Panc1 (cell line): ENCODE measurements around the gene NCKAP5L. TPM values are rescaled to one million over a fixed set of nuclear protein-coding genes. Genes with fewer than 3 reads are reported as not detected.
A peak's percentile ranks its signal among the peaks of the same experiment; 100 is the strongest.

Experiments
- ATAC-seq: fragments of 200-7000 bp; cut with Tn5 transposase; 2 replicates; pipeline ENCODE4 v1.9.1; 2020; ENCODE audit warnings: mild to moderate bottlenecking, moderate library complexity
- BruUV-seq: library from RNA; stranded (reverse); fragments of 400-500 nt; replicated peaks from 2 replicates; lab custom pipeline; 2021; lab: Mats Ljungman, UMichigan
- CTCF ChIA-PET: fragments of 300-600 bp; sonication (Branson Sonifier 250); formaldehyde crosslinking; loops from one replicate; lab custom pipeline; 2022; ENCODE audit warnings: antibody characterized with exemption; lab: Charles Lee
- POLR2A ChIA-PET: fragments of 300-600 bp; sonication (Branson Sonifier 250); formaldehyde crosslinking; loops from one replicate; lab custom pipeline; 2022; ENCODE audit warnings: antibody characterized with exemption; lab: Charles Lee
- DNase-seq: peaks from one replicate; pipeline ENCODE4 v3.0.0-alpha.2; 2010; ENCODE audit warnings: low read depth, low spot score
- H3K27ac ChIP-seq: 2 replicates; pipeline ENCODE4 v1.5.1; 2011; ENCODE audit warnings: mild to moderate bottlenecking, low read length, inconsistent platforms
- H3K27me3 ChIP-seq: fragments of 200-500 bp; sonication (Bioruptor generic); 2 replicates; pipeline ENCODE4 v1.6.0; 2014; ENCODE audit warnings: low read length, inconsistent platforms; ENCODE audit not compliant: control insufficient read depth, insufficient read depth
- H3K36me3 ChIP-seq: fragments of 200-500 bp; sonication (Bioruptor generic); 2 replicates; pipeline ENCODE4 v1.5.1; 2014; ENCODE audit warnings: inconsistent platforms, mild to moderate bottlenecking, low read length, moderate library complexity; ENCODE audit not compliant: control insufficient read depth, insufficient read depth
- H3K4me1 ChIP-seq: 2 replicates; pipeline ENCODE4 v1.5.1; 2011; ENCODE audit warnings: inconsistent platforms, mild to moderate bottlenecking, low read length, moderate library complexity; ENCODE audit not compliant: control insufficient read depth, insufficient read depth
- H3K4me3 ChIP-seq, 2 experiments: 2 replicates each; pipeline ENCODE4 v1.5.1; 2011 to 2012; ENCODE audit warnings: low read depth in 2 of 2, low read length in 2 of 2, mild to moderate bottlenecking in 2 of 2, inconsistent platforms in 1 of 2, moderate library complexity in 1 of 2
- H3K9me3 ChIP-seq: fragments of 200-500 bp; sonication (Bioruptor generic); 2 replicates; pipeline ENCODE4 v1.5.1; 2014; ENCODE audit warnings: low read depth, mild to moderate bottlenecking, inconsistent platforms, low read length, moderate library complexity; ENCODE audit not compliant: control insufficient read depth, insufficient read depth
- POLR2AphosphoS5 ChIP-seq: IDR thresholded peaks from 2 replicates; pipeline ENCODE4 v1.6.1; 2012; ENCODE audit warnings: mild to moderate bottlenecking, low read depth, low read length, moderate library complexity
- SIN3A ChIP-seq: IDR thresholded peaks from 2 replicates; pipeline ENCODE4 v1.6.1; 2012; ENCODE audit warnings: low read depth, mild to moderate bottlenecking, low read length, moderate library complexity, borderline replicate concordance; ENCODE audit not compliant: insufficient read depth
- TCF7L2 ChIP-seq: IDR thresholded peaks from 2 replicates; pipeline ENCODE4 v1.6.1; 2011; ENCODE audit warnings: mild to moderate bottlenecking, low read depth, low read length, inconsistent platforms
- in situ Hi-C: cut with HindIII; loops from 2 replicates; pipeline ENCODE4 v1.10.0; 2016; ENCODE audit warnings: low sequenced_read_pairs, low pct_unique_long_range_greater_than_20kb
- intact Hi-C: fragments of 100-400 bp; cut with micrococcal nuclease; formaldehyde crosslinking; loops from one replicate; pipeline ENCODE4 v1.10.0; 2022; ENCODE audit not compliant: unreplicated experiment
- total RNA-seq: library from RNA; stranded (reverse); gene quantifications from one replicate; pipeline ENCODE4 v1.2.1, GENCODE V29; 2021; ENCODE audit not compliant: unreplicated experiment
- TF ChIP-seq, protein P1 (sequence below): fragments of 450-650 bp; IDR thresholded peaks from 2 replicates; pipeline ENCODE4 v1.5.1; 2017; ENCODE audit warnings: mild to moderate bottlenecking
- TF ChIP-seq, protein P2 (sequence below), 2 experiments: IDR thresholded peaks; 2 replicates each; pipeline ENCODE4 v1.6.1; 2011 to 2012; ENCODE audit warnings: low read depth in 2 of 2, control low read depth in 1 of 2, low read length in 1 of 2, mild to moderate bottlenecking in 1 of 2, moderate library complexity in 1 of 2; ENCODE audit not compliant: insufficient read depth in 1 of 2

Gene NCKAP5L
- total RNA-seq, 1 experiment from 2014 or later = 17.3 TPM

DNA sequence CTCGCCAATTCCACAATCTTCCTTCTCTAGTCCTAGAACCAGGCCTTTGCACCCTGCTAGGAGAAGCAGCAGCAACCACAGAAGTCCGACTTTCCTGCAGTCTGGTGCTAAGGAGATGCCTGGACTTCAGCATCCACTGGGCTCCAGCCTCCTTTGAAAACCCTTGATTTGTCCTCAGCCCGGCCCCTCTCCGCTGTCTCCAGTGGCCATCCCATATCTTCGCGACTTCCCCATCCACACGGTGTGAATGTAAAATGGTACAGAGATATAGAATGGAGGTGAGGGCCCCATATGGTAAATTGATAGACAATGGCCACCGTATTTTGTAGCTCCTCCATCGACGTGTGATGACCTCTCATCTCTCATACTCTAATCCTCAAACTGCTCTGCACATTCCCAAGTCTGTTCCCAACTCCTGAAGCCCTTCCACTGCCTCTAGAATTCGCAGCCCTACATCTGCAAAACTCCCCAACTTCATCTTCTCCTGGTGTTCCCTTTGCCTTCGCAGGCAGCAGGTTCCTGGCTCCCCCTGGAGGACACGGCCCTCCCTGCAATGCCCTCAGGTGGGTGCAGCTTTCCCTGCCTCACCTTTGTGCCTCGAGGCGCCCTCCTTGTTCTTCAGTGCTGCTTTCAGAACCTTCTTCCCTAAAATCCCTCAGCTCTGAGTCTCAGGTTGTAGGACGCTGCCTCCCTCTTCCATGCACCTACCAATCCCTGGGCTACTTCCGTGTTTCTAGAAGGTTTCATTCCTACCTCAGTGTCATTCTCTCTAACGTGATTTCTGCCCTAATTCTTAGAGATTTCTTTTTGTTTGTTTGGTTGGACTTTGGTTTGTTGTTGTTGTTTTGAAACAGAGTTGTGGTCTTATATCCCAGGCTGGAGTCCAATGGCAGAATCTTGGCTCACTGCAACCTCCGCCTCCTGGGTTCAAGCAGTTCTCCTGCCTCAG lies 50.1 kb downstream of the NCKAP5L start:
- Histone ChIP-seq H3K36me3 (no peaks in the 10 kb centered on the region), H3K4me1 (no peaks in the 10 kb centered on the region; the same call in 1 of the 2 replicates), H3K27ac (no peak overlapping the region), H3K9me3 (no peaks in the 10 kb centered on the region), H3K4me3 (no peak overlapping the region), H3K27me3 (no peaks in the 10 kb centered on the region)
- TF ChIP-seq POLR2AphosphoS5 (no peak), SIN3A (no peak), TCF7L2 (no peak)
- TF ChIP-seq, protein P1, sequence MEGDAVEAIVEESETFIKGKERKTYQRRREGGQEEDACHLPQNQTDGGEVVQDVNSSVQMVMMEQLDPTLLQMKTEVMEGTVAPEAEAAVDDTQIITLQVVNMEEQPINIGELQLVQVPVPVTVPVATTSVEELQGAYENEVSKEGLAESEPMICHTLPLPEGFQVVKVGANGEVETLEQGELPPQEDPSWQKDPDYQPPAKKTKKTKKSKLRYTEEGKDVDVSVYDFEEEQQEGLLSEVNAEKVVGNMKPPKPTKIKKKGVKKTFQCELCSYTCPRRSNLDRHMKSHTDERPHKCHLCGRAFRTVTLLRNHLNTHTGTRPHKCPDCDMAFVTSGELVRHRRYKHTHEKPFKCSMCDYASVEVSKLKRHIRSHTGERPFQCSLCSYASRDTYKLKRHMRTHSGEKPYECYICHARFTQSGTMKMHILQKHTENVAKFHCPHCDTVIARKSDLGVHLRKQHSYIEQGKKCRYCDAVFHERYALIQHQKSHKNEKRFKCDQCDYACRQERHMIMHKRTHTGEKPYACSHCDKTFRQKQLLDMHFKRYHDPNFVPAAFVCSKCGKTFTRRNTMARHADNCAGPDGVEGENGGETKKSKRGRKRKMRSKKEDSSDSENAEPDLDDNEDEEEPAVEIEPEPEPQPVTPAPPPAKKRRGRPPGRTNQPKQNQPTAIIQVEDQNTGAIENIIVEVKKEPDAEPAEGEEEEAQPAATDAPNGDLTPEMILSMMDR = peak; percentile 95
- TF ChIP-seq, protein P2, sequence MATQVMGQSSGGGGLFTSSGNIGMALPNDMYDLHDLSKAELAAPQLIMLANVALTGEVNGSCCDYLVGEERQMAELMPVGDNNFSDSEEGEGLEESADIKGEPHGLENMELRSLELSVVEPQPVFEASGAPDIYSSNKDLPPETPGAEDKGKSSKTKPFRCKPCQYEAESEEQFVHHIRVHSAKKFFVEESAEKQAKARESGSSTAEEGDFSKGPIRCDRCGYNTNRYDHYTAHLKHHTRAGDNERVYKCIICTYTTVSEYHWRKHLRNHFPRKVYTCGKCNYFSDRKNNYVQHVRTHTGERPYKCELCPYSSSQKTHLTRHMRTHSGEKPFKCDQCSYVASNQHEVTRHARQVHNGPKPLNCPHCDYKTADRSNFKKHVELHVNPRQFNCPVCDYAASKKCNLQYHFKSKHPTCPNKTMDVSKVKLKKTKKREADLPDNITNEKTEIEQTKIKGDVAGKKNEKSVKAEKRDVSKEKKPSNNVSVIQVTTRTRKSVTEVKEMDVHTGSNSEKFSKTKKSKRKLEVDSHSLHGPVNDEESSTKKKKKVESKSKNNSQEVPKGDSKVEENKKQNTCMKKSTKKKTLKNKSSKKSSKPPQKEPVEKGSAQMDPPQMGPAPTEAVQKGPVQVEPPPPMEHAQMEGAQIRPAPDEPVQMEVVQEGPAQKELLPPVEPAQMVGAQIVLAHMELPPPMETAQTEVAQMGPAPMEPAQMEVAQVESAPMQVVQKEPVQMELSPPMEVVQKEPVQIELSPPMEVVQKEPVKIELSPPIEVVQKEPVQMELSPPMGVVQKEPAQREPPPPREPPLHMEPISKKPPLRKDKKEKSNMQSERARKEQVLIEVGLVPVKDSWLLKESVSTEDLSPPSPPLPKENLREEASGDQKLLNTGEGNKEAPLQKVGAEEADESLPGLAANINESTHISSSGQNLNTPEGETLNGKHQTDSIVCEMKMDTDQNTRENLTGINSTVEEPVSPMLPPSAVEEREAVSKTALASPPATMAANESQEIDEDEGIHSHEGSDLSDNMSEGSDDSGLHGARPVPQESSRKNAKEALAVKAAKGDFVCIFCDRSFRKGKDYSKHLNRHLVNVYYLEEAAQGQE (IDR thresholded peaks at IDR 0.05; ENCODE audit: insufficient read depth in 1 of 2, low read depth in 2 of 2, low read length in 1 of 2) = no peak
- DNase-seq (no peak), ATAC-seq (peak; percentile 68; the same call in 1 of the 2 replicates)
- ChIA-PET CTCF (interaction anchor here (0.6 to 2.1 kb wide), 8 partner anchors 14 to 446 kb away, joined by 3 to 9 read pairs (median 4); no protein-coding TSS in a partner anchor), POLR2A (no interaction called here)
- no TSS peak for BruUV-seq
- intact Hi-C loops = loop anchor here (10.0 kb wide), 1 partner anchor 177 kb away; the partner anchor contains the start of gene AQP2
- in situ Hi-C loops = no loop called here

DNA sequence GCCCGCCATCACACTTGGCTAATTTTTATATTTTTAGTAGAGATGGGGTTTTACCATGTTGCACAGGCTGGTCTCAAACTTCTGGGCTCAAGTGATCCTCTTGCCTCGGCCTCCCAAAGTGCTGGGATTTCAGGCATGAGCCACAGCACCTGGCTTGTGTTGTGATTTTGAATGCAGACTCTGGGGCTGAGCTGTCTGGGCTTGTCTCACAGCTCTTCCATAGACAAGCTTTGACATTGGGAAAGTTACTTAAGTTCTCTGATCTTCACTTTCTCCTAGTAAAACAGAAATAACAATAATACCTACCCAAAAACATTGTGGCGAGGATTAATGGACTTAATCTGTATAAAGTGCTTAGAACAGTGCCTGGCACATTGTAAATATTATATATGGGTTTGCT lies 50.9 kb downstream of the NCKAP5L start:
- Histone ChIP-seq H3K4me1 (no peaks in the 10 kb centered on the region; the same call in 1 of the 2 replicates), H3K4me3 (no peak overlapping the region), H3K27me3 (no peaks in the 10 kb centered on the region), H3K9me3 (no peaks in the 10 kb centered on the region), H3K36me3 (no peaks in the 10 kb centered on the region), H3K27ac (no peak overlapping the region)
- ATAC-seq = no peak
- no peak for DNase-seq
- in situ Hi-C loops (no loop called here), intact Hi-C loops (loop anchor here (10.0 kb wide), 1 partner anchor 177 kb away; the partner anchor contains the start of gene AQP2)
- CTCF ChIA-PET = interaction anchor here (0.7 to 2.1 kb wide), 4 partner anchors 14 to 74 kb away, joined by 3 to 9 read pairs (median 4); no protein-coding TSS in a partner anchor
- POLR2A ChIA-PET = no interaction called here
- BruUV-seq = no TSS peak
- TF ChIP-seq SIN3A = no peak
- no peak for TF ChIP-seq POLR2AphosphoS5
- no peak for TF ChIP-seq TCF7L2
- TF ChIP-seq, protein P1 = no peak
- TF ChIP-seq, protein P2 (IDR thresholded peaks at IDR 0.05; ENCODE audit: insufficient read depth in 1 of 2, low read depth in 2 of 2, low read length in 1 of 2) = no peak
